GM18907 (cell line): ENCODE results near the gene AFF2.

Source experiments
- ATAC-seq: cut with Tn5 transposase; IDR thresholded peaks from one replicate; pipeline ENCODE4 v1.9.1; 2021; ENCODE audit warnings: mild to moderate bottlenecking, moderate library complexity; ENCODE audit not compliant: unreplicated experiment

AFF2 gene

DNA sequence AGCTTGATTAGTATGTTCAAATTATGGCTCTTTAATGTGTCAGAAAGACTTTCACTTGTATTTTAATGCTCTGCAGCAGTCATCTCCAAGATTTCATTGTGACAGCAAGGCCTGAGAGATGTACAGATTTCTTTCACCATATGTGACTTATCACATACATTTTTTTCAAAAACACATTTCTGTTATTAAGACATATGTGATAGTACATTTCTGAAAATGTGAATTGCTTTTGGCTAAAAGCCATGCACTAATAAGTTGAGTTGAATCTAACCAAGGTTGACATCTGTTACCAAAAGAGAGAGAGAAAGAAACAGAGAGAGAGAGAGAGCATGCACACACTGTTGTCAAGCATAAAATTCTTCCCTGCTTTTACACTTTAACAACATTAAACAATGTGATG is 409.3 kb downstream of the AFF2 start:
- ATAC-seq, result no peak

- no peak for ATAC-seq
Observed at GRCh38 chrX:148913971-148914370, 413.6 kb downstream of the AFF2 start.

GRCh38 chrX:148914783-148915182 is 414.4 kb downstream of the AFF2 start:
- ATAC-seq, result no peak

- ATAC-seq, result no peak
Observed at GRCh38 chrX:148915474-148915873, 415.1 kb downstream of the AFF2 start.

DNA sequence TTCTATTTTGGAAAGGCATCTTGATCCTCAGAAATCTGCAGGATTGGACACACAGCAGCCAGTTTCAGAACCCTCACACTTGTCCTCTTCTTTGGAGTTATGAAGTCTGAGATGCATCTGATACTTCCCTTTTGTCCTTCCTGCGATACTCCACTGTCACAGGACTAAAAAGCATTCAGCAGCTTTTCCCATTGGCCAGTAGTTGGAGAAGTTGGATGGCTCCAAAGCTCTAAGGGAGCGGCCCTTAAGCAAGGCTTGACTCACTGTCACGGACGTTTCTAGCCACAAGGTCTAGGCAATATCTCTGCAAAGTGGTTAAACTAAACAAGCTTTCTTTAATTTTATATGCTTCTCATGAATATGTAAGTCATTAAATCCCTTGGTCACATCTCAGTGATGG is 417.0 kb downstream of the AFF2 start:
- no peak for ATAC-seq

DNA sequence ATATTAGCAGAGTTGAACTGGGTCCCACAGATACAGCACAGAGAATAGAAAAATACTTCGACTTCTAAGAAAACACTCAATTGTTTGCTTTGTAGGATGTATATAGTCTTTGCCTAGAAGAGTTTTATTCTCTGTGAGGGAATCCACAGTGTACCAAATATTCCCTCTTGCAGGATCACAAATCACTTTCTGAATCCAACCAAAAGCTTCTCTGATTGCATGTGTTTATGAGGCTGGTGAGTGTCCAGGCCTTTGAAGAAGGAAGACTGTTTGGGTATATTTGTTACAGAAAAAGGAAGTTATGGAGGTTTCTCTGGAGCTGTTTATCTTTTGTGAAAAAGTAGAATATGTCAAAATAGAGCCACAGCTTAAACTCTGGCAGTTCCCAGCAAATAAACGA is 423.2 kb downstream of the AFF2 start:
- ATAC-seq, result no peak

DNA sequence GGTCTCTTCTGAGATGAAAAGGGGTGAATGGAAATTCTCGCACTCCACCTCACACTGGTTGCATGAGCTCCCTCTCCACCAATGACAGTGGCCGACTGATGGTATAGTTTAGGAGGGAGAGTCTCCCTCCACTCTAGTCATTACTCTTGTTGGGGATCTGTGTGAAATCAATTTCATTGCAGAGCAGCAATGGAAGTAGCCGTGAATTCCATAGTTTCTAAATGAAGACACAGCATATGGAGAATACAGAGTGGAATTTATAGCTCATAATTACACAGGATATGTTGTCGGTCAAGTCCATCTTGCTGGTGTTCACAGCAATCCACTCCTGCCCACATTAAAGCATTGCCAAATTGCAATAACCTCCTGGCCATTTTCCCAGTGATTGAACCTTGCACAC is 426.0 kb downstream of the AFF2 start:
- no peak for ATAC-seq

- ATAC-seq, result no peak
Observed at GRCh38 chrX:148928811-148929210, 428.4 kb downstream of the AFF2 start.

GRCh38 chrX:148929686-148930085 is 429.3 kb downstream of the AFF2 start:
- no peak for ATAC-seq

GRCh38 chrX:148930206-148930729 is 429.9 kb downstream of the AFF2 start:
- no peak for ATAC-seq

DNA sequence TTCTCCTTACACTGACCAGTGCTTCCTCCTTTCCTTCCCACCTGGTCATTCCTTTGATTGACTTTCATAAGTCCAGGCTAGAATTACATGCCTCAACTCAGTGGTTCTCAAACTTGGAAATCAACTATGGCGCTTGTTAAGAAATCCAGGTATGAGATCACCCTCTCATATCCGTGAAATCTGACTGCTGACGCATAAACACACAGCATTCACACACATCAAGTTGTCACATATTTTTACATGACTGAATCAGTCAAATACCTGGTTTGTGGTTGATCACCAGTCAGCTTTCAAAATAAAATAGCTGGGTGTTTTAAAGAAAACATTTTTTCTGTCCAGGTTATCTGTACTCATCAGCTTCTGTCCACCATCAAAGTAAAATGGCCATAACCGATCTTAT is 433.5 kb downstream of the AFF2 start:
- ATAC-seq, result no peak

DNA sequence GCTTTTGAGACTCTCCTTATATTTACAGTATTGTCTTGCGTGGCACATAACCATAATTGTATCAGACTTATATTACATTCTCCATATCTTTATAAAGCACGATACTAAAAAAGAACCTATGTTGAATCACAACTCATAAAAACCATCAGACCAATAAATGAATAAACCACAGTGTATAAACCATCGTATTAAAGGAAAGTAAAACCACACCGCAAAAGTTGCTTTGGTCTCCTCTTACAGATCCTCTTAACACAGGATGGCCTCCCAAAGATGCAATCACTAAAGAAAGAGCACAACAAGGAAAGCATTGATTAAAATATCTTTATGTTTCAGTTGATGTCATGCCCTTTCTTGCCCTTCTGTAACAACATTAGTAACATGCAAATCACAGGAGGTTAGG is 437.9 kb downstream of the AFF2 start:
- no peak for ATAC-seq

- no peak for ATAC-seq
Observed at GRCh38 chrX:148940411-148940996, 440.1 kb downstream of the AFF2 start.

DNA sequence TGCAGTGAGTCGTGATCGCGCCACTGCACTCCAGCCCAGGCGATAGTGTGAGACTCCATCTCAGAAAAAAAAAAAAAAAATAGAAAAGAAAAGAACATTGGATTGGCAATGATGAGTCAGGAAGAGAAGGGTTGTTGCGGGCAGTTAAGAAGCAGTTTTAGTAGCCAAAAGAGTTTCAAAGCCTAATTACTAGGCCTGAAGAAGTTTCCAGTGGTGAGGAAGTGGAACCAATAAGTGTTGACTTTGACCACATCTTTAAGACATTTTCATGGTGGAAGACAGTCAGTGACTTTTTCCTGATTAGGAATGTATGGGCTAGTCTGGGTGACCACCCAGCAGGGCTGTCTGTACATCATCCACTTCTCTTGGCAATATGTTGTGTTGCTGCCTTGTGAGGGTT is 442.3 kb downstream of the AFF2 start:
- ATAC-seq, result no peak

GRCh38 chrX:148947399-148947975 is 447.1 kb downstream of the AFF2 start:
- ATAC-seq, result no peak

DNA sequence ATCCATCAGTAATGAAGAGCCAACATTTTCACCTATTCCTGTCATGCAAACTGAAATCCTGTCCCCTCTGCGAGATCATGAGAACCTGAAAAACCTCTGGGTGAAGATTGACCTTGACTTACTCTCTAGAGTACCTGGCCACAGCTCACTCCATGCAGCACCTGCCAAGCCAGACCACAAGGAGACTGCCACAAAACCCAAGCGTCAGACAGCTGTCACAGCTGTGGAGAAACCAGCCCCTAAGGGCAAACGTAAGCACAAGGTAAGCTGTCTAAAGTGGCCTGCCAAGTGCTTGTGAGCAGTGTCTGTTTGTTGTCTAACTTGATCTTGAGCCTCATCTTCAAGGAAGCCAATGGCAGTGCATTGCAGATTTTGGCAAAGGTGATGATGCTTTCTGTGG is 455.9 kb downstream of the AFF2 start:
- no peak for ATAC-seq

- ATAC-seq, result no peak
Observed at GRCh38 chrX:148958901-148959300, 458.5 kb downstream of the AFF2 start.

DNA sequence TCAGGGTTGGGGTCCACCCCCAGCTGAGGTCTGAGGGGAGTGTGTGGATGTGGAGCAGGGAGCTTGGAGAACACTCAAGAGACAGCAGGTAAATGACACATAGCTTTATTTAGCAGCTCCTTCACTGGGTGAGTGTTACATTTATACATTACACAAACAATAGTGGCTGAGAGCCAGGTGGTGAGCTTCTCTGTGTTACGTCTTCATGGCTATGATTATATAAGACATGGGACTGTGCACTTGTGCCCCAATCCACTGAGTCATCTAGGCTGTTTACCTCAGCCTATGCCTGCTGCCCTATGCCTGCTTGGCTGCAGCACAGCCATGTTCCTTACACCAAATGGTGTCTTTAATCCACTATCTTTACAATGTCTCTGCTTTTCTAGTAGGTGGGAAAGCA is 459.6 kb downstream of the AFF2 start:
- no peak for ATAC-seq

DNA sequence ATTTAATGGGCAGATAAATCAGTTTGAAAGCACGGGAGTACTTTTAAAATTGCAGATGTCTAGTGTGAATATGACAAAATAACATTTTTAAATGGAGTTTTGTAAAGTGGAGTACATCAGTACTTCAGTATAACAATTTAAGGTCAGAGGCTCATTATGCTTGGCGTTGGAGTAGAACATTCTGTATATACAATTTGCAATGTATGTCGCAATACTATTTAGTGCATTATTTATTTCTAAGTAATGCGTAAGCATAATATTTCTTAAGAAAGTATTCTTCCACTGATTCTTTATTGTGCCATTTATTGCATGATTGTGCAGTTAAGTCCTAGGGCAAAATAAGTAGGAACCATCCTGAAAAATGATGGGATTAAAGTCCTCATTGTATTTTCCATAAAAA is 461.6 kb downstream of the AFF2 start:
- ATAC-seq, result no peak

DNA sequence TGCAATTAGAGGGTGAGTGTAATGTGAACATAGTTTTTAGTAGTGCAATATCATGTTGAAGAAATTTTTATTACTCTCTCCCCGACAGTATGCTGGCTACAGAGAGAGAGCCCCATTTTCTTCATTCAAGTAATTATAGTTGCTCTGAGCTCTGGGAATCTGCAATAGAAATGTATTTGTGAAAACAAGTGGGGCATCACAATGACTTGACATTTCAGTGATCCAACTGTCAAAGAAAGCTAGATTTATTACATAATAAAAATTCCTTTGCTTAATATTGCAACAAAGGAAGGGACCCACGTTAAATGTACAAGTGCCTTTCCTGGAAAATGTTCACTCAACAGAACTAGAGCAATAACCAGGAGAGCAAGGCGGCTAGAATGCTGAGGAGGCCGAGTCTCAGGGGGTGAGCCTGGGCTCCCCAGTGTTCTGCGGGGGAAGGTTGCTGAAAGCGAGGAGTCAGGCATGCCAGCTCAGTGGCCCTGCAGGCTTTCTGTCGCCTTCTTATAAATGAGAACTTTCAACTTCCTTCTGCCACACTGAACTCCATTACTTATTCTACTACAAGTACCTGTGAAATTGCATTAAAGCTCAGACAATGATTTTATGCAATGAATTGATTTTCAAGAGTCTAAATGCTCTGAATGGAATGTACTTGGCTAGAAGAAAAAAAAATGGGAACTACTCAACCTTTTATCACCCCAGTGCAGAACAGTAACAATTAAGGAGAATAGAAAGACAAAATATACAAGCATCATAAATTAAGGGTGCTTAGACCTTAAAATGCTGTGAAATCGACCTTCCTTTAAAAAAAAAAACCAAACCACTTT is 476.4 kb downstream of the AFF2 start:
- ATAC-seq, result no peak

DNA sequence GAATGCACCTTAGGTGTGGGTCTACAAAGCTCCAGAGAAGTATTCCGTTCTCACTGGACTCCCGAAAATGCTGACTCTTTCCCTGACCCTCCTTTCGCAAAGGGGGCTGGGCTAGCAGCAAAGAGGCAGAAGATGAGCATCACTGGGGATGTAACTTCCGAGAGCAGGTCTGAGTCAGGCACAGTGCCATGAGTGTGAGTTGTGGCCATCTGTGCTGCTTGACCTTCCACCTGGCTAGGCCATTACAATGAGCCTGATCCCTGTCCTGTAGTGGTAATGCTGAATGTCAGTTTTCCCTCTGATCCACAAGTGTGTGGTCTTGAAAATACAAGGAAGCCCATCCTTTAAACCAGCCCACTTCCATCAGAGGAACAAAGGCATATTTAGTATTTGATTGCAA is 479.4 kb downstream of the AFF2 start:
- no peak for ATAC-seq

- ATAC-seq, result no peak
Observed at GRCh38 chrX:148984238-148984637, 483.8 kb downstream of the AFF2 start.
